Transverse colon (tissue), 3 donors: ENCODE data around the gene FAM20C.

Source experiments
- CTCF ChIP-seq, 5 experiments: fragments of 200-600 bp in 3 of 5; fragments of 450-650 bp in 2 of 5; sonication (generic) in 3 of 5; IDR thresholded peaks; 1 replicate in 2 of 5; 2 replicates in 3 of 5; pipeline ENCODE4 v1.5.1; 2016 to 2017; ENCODE audit warnings: antibody characterized with exemption in 5 of 5, inconsistent platforms in 3 of 5, mild to moderate bottlenecking in 2 of 5, moderate library complexity in 1 of 5
- POLR2A ChIP-seq: fragments of 450-650 bp; IDR thresholded peaks from one replicate; pipeline ENCODE4 v1.6.1; 2016; ENCODE audit warnings: antibody characterized with exemption, mild to moderate bottlenecking, moderate library complexity

DNA sequence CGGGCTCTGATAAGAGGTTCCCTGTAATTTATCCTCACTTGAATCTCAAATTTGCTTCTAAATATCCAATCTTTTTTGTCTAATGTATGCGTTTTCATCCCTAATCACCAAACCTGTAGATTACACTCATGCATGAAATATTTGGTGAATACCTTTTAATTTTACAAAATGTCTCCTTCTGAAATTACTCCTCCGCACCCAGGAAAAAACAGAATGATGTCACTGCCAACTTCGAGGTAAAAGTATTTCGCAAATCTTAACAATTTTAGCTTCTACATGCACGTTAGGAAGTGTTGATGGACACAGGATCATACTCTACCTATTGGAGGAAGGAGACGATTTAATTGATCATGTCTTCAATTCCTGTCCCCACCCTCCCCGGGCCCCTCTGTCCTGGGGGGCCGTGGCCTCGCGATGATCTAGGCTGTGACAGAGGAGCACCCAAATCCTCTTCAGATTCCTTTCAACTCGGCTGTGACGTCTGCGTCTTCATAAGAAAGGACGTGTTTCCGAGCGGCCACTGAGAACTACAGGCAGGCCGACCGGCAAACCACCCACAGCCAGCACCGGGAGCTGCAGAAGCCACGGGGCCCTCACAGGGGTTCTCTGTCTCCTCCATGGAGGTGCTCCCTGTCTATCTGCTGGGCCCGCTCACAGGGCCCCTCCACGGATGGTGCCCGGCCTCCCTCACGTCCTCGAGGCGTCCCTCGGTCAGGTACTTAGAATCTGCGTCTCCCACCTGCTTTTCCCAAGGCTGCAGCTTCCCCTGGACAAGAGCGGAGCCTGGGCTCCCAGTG, 8.7 kb upstream of the FAM20C start:
- TF ChIP-seq POLR2A (no peak), CTCF (IDR thresholded peaks at IDR 0.05) (no peak)
